ENCODE data around the gene HJV.

- no peak for TF ChIP-seq CTCF (conservative IDR thresholded peaks at IDR 0.05 in 1 of 2, IDR thresholded peaks at IDR 0.05 in 1 of 2; ENCODE audit: low read depth in 1 of 2, low read length in 2 of 2)
- TF ChIP-seq EZH2 (IDR thresholded peaks at IDR 0.05; ENCODE audit: low read length, missing control alignments) = no peak
Measured at GRCh38 chr1:146036241-146036964, 14.9 kb upstream of the HJV start.
